ENCODE data around the gene NOP10. TPM values are rescaled to one million over a fixed set of nuclear protein-coding genes. Genes with fewer than 3 reads are reported as not detected.

The NOP10 gene
- total and polyA plus RNA-seq, 2 of the 8 experiments (the other 6 are each of a cell fraction or from before 2014, with no cell fraction given) = 285 to 981 TPM

DNA sequence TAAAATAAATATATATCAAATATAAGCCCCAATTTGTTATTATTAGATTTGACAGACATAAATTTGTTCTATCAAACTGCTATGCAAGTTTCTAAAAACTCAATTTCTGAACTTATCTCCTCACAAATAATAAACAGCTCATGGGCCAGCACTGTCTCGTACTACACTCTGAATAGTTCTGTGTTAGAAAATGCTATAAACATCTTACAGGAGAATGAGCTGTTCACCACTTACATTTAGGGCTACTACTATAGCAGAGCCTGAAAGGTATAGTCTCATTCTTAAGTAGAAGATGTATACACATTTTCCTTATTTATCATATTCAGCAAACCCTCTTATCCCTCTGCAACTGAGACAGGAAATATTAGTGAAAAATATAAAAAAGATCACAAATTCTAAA, 18.0 kb downstream of the NOP10 start (continued):
- TF ChIP-seq EZH2 (IDR thresholded peaks at IDR 0.05; ENCODE audit: low read depth, low read length, severe bottlenecking) = no peak
- TF ChIP-seq POLR2AphosphoS5 (IDR thresholded peaks at IDR 0.05; ENCODE audit: low read depth, low read length) = no peak
- TF ChIP-seq ATF2 (IDR thresholded peaks at IDR 0.05; ENCODE audit: low read length) = no peak
- no peak for TF ChIP-seq RNF2 (IDR thresholded peaks at IDR 0.05; ENCODE audit: borderline replicate concordance, low read depth, low read length, missing control alignments, poor library complexity, severe bottlenecking)
- TF ChIP-seq YY1 (IDR thresholded peaks at IDR 0.05; ENCODE audit: low read depth, low read length) = no peak
- TF ChIP-seq CBX5 (IDR thresholded peaks at IDR 0.05; ENCODE audit: low read depth, low read length) = no peak
- TF ChIP-seq BRCA1 (IDR thresholded peaks at IDR 0.05; ENCODE audit: low read depth, low read length) = no peak

Measured in H1 (cell line).